Hippocampal formation (tissue), 2 donors: ENCODE results near the gene PATJ.
"Not testable (repeated sequence)": the region's sequence is repeated elsewhere in the genome, so short reads cannot be mapped to it uniquely, and the experiment has no call there.

Experiments
- DNase-seq, 2 donors: peaks; one replicate each; lab custom pipeline; 2025; lab: John Stamatoyannopoulos, UW

The PATJ gene

DNA sequence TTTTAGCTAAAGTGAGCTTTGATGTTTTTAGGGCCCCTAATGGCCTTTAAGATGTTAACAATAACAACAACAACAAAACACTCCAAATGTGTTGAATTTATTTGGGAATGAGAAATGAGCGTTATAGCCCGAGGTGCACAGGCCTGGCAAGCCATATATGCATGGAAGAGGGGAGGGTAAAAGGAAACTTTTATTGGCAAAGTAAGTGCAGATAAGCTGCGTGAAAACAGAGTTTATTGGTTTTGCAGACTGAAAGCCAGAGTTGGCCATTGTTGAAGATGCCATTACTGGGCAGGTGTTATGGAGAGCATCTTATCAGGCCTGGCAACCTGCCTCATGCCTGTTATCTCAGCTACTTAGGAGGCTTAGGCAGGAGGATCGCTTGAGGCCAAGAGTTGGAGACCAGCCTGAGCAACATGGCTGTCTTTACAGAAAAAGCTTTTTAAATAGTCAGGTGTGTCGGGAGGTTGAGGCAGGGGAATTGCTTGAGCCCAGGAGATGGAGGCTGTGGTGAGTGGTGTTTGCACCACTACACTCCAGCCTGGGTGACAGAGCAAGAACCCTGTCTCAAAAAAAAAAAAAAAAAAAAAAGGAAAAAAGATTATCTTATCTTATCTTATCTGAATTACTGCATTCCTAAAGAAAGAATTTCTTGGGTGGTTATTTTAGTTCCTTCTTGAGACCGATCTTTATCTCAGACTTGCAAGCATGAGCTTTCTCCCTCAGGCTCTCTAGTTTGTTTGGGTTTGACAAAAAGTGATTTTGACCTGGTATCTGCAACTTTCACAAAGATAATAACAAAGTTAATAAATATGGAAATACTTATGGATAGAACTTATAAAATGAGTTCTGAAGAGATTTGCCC is 1.7 kb downstream of the PATJ start:
- no peak for DNase-seq

GRCh38 chr1:61746813-61747212 is 4.5 kb downstream of the PATJ start:
- DNase-seq = no peak

DNA sequence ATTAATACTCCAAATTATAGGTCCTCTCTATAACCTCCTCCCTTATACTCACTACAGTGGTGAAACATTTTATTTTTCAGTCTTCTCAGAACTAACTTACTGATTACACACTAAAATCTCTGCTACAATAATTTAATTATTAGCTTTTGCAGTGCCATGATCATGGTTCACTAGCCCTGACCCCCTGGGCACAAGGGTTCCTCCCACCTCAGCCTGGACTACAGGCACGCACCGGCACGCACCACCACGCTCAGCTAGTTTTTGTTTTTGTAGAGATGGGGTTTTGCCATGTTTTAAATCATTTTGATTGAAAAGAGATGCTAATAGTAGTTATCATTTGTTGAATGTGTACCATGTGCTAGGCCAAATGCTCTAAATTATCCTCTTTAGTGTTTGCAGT is 6.3 kb downstream of the PATJ start:
- DNase-seq = no peak

DNA sequence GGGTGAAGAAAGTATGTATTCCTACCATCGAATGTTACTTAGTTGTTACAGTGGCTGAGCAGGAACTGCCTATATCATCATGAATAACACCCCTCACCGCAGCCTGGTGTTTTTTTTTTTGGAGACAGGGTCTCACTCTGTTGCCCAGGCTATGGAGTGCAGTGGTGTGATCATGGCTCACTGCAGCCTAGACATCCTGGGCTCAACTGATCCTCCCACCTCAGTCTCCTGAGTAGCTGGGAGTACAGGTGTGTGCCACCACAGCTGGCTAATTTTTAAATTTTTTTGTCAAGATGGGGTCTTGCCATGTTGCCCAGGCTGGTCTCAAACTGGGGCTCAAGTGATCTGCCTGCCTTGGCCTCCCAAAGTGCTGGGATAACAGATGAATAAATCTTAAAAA is 7.3 kb downstream of the PATJ start:
- no peak for DNase-seq

- DNase-seq = no peak
These were observed 10.7 kb downstream of the PATJ start for GRCh38 chr1:61752921-61753389.

DNA sequence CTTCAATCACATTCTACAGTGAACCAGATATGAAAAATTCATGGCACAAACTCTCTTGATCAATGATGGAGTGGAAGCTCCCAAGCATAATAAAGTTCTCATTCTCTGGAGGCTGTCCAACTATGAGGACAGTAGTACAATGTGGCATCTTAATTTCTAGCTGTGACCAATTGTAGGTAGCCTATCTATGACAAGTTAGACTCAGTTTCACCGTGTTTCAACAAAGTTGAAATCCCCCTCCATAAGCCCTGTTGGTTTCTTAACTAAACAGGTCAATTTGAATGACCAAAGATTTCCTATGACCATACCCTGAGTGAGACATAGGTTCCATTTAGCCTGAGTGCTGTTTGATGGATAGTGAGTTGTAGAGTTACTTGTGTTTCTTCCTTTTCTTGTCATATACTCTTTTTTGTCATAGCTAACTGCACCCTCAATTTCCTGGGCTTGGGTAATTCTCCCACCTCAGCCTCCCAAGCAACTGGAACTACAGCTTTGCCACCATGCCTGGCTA is 11.8 kb downstream of the PATJ start:
- DNase-seq = no peak

- no peak for DNase-seq
These were observed 12.3 kb downstream of the PATJ start for GRCh38 chr1:61754545-61754944.

- no peak for DNase-seq
These were observed 14.5 kb downstream of the PATJ start for GRCh38 chr1:61756773-61757172.

- DNase-seq = no peak
These were observed 15.7 kb downstream of the PATJ start for GRCh38 chr1:61757950-61758349.

DNA sequence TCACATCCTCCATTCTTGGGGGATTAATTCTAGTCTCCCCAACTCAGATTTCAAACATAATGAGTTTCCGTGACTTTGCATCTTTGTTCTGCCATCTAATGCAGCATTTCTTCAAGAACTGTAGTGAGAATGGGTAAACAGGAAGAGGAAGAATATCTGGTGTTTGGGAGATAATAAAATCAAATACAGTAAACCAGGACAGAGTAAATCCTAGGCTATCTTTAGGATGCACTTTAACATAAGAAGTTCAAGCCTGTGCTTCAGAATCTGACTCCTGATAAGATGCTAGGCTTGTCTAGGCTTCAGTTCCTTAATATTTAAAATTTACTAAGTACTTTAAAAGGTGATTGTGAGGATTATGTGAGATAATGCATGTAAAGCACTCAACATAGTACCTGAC is 27.9 kb downstream of the PATJ start:
- no peak for DNase-seq

- no peak for DNase-seq
These were observed 33.8 kb downstream of the PATJ start for GRCh38 chr1:61776091-61776490.

DNA sequence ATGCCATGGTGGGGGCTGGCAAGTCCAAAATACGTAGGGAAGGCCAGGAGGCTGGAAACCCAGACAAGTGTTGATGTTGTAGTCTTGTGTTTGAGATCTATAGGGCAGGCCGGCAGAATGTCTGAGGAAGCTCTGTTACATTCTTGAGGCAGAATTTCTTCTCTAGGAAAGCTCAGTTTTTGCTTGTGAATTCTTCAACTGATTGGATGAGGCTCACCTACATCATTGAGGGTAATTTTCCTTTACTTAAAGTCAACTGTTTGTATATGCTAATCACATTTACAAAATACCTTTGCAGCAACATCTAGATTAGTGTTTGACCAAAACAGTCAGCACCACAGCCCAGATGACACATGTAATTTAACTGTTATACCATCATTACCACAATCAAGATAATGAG is 37.0 kb downstream of the PATJ start:
- no peak for DNase-seq

- DNase-seq = no peak
These were observed 38.9 kb downstream of the PATJ start for GRCh38 chr1:61781151-61781550.

DNA sequence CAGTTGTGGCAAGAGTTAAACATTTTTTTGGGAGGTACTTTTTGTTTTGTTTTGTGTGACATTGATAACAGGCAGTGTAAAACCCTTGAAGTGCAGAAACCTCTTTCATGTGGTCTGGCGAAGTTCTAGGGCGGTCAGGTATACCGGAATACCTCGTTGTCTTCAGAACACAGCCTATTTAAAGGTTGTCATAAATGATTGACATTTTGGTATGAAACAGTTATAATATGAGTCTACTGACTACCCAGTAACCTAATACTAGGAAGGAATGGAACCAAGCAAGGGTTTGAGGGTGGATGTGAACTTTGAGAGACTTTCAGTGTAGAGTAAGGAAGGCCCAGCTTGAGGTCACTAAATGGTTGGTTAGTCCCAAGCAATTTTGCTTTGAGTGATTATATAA is 40.5 kb downstream of the PATJ start:
- DNase-seq = no peak

- no peak for DNase-seq
These were observed 42.4 kb downstream of the PATJ start for GRCh38 chr1:61784726-61785125.

DNA sequence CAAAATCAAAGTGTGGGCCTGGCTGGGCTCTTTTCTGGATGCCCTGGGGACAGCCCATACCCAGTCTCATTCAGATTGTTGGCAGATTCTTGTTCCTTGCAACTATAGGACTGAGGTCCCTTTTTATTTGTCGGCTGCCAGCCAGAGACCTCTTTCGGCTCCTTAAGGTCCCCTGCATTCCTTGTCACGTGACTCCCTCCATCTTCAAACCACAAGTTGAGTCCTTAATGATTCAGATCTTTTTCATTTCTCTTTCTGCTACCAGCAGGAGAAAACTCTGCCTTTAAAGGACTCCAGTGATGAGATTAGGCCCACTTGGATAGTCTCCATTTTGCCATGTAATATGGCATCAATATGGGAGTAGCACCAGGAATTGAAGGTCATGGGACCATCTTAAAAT is 48.6 kb downstream of the PATJ start:
- no peak for DNase-seq

DNA sequence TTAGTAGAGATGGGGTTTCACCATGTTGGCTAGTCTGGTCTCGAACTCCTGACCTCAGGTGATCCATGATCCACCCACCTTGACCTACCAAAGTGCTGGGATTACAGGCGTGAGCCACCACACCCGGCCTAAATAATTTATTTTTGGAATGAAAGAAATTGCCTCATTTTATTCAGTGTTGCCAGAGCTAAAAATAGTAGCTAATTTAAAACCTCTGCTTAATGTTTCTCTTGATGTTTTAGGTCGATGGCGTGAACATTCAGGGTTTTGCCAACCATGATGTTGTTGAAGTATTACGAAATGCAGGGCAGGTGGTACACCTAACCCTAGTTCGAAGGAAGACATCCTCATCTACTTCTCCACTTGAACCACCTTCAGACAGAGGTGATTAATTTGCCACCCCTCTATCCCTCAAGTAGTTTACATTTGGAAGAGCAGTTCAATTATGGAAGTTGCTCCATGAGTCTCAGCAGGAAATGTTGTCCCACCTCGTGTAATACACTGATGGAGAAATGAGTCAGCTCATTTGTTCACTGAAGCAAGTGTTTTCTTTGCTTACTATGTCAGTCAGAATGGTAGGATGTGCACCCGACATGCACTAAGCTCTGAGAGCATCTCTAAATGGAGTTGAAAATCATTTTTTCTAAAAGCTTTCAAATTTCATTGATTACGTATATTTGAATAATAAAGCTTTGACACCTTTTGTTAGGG is 54.9 kb downstream of the PATJ start:
- DNase-seq = no peak

DNA sequence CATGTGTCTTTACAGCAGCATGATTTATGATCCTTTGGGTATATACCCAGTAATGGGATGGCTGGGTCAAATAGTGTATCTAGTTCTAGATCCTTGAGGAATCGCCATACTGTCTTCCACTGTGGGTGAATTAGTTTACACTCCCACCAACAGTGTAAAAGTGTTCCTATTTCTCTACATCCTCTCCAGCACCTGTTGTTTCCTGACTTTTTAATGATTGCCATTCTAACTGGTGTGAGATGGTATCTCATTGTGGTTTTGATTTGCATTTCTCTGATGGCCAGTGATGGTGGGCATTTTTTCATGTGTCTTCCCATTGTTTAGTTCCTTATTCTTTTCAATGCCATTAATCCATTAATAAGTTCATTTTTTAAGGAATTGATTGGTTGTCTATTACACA is 58.8 kb downstream of the PATJ start:
- not testable (repeated sequence) for DNase-seq

GRCh38 chr1:61807606-61808140 is 65.4 kb downstream of the PATJ start:
- no peak for DNase-seq

DNA sequence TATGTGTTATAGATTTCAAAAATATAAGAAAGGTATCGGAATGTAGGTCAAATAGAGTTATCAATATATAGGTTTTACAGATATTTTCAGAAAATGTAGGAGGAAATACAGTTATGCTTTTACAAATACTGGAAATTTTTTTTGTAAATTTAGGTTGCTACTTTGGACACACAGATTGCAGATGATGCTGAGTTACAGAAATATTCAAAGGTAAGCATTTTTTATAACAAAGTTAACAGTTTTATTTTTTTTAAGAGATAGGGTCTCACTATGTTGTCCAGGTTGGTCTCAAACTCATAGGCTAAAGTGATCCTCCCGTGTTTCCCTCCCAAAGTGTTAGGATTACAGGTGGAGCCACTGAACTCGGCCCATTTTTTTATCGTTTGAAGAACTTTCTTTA is 66.0 kb downstream of the PATJ start:
- DNase-seq = no peak

GRCh38 chr1:61808968-61809367 is 66.7 kb downstream of the PATJ start:
- no peak for DNase-seq

DNA sequence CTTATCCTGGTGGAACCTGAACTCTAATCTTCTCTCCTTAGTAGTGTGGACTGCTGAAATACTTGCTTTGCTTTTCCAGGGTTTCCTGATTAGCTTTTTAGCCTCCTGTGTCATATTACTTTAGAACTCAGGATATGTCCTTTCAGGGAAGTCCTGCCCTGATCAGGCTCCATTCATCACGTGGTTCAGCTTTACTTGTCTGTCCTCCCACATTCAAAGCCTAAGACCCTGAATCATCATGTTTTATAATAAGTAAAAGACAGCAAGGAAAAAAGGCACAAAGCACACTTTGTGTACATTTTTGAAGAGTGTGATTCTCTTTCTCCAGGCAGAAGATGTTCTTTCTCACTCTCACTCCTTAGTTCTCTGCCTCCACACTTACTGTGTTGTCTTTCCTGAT is 70.6 kb downstream of the PATJ start:
- no peak for DNase-seq

- no peak for DNase-seq
These were observed 73.9 kb downstream of the PATJ start for GRCh38 chr1:61816191-61816590.
